Cardiac septum (tissue), 1 donor: ENCODE data around the gene TMEM245. TPM values are rescaled to one million over a fixed set of nuclear protein-coding genes. Genes with fewer than 3 reads are reported as not detected.
A peak's percentile ranks its signal among the peaks of the same experiment; 100 is the strongest.
"Not testable (repeated sequence)": the region's sequence is repeated elsewhere in the genome, so short reads cannot be mapped to it uniquely, and the experiment has no call there.

ENCODE experiments used
- DNase-seq: peaks from one replicate; pipeline ENCODE4 v3.0.0-alpha.2; 2020; ENCODE audit warnings: low spot score
- intact Hi-C: fragments of 100-400 bp; cut with DNase I; formaldehyde crosslinking; loops from one replicate; pipeline ENCODE4 v1.14.0; 2022
- microRNA-seq: library from miRNA; unstranded; fragments of <30 nt; microRNA quantifications from one replicate; pipeline ENCODE4 v1.2.0, GENCODE V29; 2020
- total RNA-seq: library from RNA; stranded (reverse); fragmentation: NEBNext Ultra II Directional; extraction: Animal tissue kit (Norgen Biotek cat#: 25700); gene quantifications from one replicate; pipeline ENCODE4 v1.2.1, GENCODE V29; 2021
- donor health status: DM: no; HTN: no; CAD: no.

Gene TMEM245
- total RNA-seq, 1 donor from 2014 or later: 73.7 TPM

DNA sequence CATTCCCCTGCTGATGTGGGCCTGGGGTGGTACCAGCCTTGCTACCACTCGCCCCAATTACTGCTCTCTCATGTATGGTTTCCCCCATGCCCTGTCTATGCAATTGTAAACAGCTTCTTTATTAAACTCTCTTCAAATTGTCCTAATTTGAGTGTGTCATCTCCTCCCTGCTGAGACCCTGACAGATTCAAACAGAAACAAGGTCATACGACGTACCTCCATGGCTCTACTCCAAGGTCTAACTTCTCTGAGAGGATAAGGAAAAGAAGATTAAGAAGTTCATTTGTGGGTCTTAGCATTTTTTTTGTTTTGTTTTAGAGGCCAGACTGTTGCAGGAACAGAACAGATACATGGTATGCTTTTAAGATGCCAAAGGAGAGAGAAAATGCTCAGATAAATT lies 147.6 kb downstream of the TMEM245 start:
- intact Hi-C loops: loop anchor here (5.0 kb wide), 1 partner anchor 40 kb away; the partner anchor contains the start of gene CTNNAL1

GRCh38 chr9:108971392-108971791 lies 148.4 kb downstream of the TMEM245 start:
- DNase-seq: not testable (repeated sequence)

More for the DNA sequence above, 147.6 kb downstream of the TMEM245 start:
- no peak for DNase-seq

DNA sequence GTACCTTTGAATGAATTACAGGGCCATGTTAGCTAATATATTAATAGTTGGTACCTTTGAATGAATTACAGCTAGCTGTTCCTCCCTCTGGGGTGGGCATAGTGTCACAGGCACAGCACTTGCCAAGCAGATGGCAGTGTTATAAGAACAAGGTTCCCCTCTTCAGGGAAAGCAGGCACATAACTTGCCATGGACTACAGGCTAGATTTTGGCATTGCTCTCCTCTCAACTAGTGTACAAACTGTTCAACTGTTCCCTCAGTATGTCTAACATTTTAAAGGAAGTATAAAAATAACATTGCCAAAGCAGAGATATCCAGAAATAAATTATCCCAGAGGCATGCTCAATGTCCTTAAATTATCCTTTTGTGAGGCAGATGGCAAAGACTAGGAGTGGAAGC lies 151.8 kb downstream of the TMEM245 start:
- intact Hi-C loops: no loop called here
- DNase-seq: no peak

More at GRCh38 chr9:108971392-108971791, 148.4 kb downstream of the TMEM245 start:
- intact Hi-C loops: loop anchor here (5.0 kb wide), 1 partner anchor 41 kb away; the partner anchor contains the start of gene CTNNAL1

Small RNA genes lying within 50 kb of the gene (microRNA-seq; reads per million reads assigned to microRNA genes)
- 306 reads per million, percentile 71 among the genes with 10 or more reads in this experiment for gene MIR32

Other genes starting within 250 kb of the TMEM245 start
- gene ELP1, start 185.8 kb downstream of the TMEM245 start, total RNA-seq: 24.2 TPM
- gene ABITRAM, start 185.5 kb downstream of the TMEM245 start, total RNA-seq: 11.1 TPM
- gene CTNNAL1, start 106.4 kb downstream of the TMEM245 start, total RNA-seq: 72.8 TPM
- gene FRRS1L, start 47.3 kb upstream of the TMEM245 start, total RNA-seq: 0.81 TPM
- gene EPB41L4B, start 201.1 kb upstream of the TMEM245 start, total RNA-seq: 1.5 TPM